HL-60 (cell line): ENCODE results near the gene LINC01488.

Experiments
- DNase-seq, 2 experiments: peaks; one replicate each; pipeline ENCODE4 v3.0.0-alpha.2; 2010 to 2020; ENCODE audit warnings: low read depth in 1 of 2, low spot score in 1 of 2
- H3K27ac ChIP-seq: fragments of 250-450 bp; sonication (Bioruptor Pico); replicated peaks from 2 replicates; pipeline ENCODE4 v1.5.1; 2020; ENCODE audit warnings: mild to moderate bottlenecking, moderate library complexity
- H3K27me3 ChIP-seq: fragments of 250-450 bp; sonication (Bioruptor Pico); 2 replicates; pipeline ENCODE4 v1.5.1; 2021; ENCODE audit warnings: mild to moderate bottlenecking, moderate library complexity; ENCODE audit not compliant: insufficient read depth, poor library complexity, severe bottlenecking
- H3K4me3 ChIP-seq: replicated peaks from 2 replicates; pipeline ENCODE4 v1.5.1; 2011; ENCODE audit warnings: mild to moderate bottlenecking, control low read depth, low read length; ENCODE audit not compliant: insufficient read depth
- CTCF ChIP-seq: IDR thresholded peaks from one replicate; pipeline ENCODE4 v1.5.1; 2011; ENCODE audit warnings: low read length, control low read depth, inconsistent platforms; ENCODE audit not compliant: insufficient read depth
- GABPA ChIP-seq: IDR thresholded peaks from 2 replicates; pipeline ENCODE4 v1.6.1; 2012; ENCODE audit warnings: low read depth
- POLR2AphosphoS5 ChIP-seq: IDR thresholded peaks from 2 replicates; pipeline ENCODE4 v1.6.1; 2012; ENCODE audit warnings: low read depth
- REST ChIP-seq: IDR thresholded peaks from 2 replicates; pipeline ENCODE4 v1.6.1; 2012; ENCODE audit warnings: low read depth; ENCODE audit not compliant: insufficient replicate concordance
- SPI1 ChIP-seq: IDR thresholded peaks from 2 replicates; pipeline ENCODE4 v1.6.1; 2012; ENCODE audit warnings: low read depth, mild to moderate bottlenecking, borderline replicate concordance

The LINC01488 gene

GRCh38 chr11:69463181-69463994 is 18.1 kb upstream of the LINC01488 start:
- no peak for DNase-seq
- TF ChIP-seq POLR2AphosphoS5 (no peak), CTCF (no peak), SPI1 (no peak)
- Histone ChIP-seq H3K27me3 (no peaks in the 10 kb centered on the region), H3K27ac (no peak overlapping the region), H3K4me3 (no peak overlapping the region)

GRCh38 chr11:69463995-69464960 is 17.2 kb upstream of the LINC01488 start:
- no peak overlapping the region for H3K27ac ChIP-seq
- no peak for DNase-seq
- no peaks in the 10 kb centered on the region for H3K27me3 ChIP-seq
- TF ChIP-seq REST (no peak), SPI1 (no peak), CTCF (no peak), POLR2AphosphoS5 (no peak), GABPA (no peak)
- no peak overlapping the region for H3K4me3 ChIP-seq

GRCh38 chr11:69465236-69466000 is 16.0 kb upstream of the LINC01488 start:
- DNase-seq, result no peak
- H3K27ac ChIP-seq, result no peak overlapping the region
- TF ChIP-seq POLR2AphosphoS5 (no peak), REST (no peak)
- H3K27me3 ChIP-seq, result no peaks in the 10 kb centered on the region
- H3K4me3 ChIP-seq, result no peak overlapping the region

- H3K4me3 ChIP-seq, result no peak overlapping the region
- DNase-seq, result no peak
- no peaks in the 10 kb centered on the region for H3K27me3 ChIP-seq
- no peak overlapping the region for H3K27ac ChIP-seq
- TF ChIP-seq POLR2AphosphoS5 (no peak), GABPA (no peak), SPI1 (no peak)
Observed at GRCh38 chr11:69466039-69466438, 15.4 kb upstream of the LINC01488 start.
